Breast epithelium (tissue), 3 donors: Measurements from ENCODE around the gene CTTNBP2.

Experiments
- POLR2A ChIP-seq: fragments of 450-650 bp; IDR thresholded peaks from one replicate; pipeline ENCODE4 v1.6.1; 2016; ENCODE audit warnings: antibody characterized with exemption, mild to moderate bottlenecking, moderate library complexity
- POLR2AphosphoS5 ChIP-seq, 3 donors: sonication (generic); formaldehyde crosslinking; IDR thresholded peaks; one replicate each; pipeline ENCODE4 v1.6.1; 2017; ENCODE audit warnings: antibody characterized with exemption in 3 of 3
- TF ChIP-seq, protein P1 (sequence below), 3 donors: fragments of 450-650 bp; IDR thresholded peaks; one replicate each; pipeline ENCODE4 v1.5.1; 2016 to 2017; ENCODE audit warnings: antibody characterized with exemption in 3 of 3, mild to moderate bottlenecking in 3 of 3, moderate library complexity in 3 of 3

DNA sequence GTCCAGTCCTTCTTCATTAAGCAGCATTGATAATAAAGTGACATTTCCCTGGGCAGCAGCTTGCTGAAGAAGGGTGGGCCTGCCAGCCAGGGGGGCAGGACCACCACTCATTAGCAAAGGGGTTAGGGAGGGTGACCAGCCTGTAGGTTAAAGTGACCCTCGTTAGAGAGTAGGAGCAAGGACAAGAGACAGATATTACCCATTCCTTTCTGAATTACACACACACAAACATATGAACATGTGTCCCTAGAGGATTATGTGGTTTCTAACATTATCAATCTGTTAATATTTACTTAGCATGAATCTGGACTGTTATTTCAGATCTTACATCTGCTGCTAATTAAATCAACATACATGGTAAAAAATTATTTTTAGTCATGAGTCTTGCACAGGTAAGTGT is 88.9 kb downstream of the CTTNBP2 start:
- TF ChIP-seq POLR2A = no peak
- TF ChIP-seq POLR2AphosphoS5 (IDR thresholded peaks at IDR 0.05) = no peak
- TF ChIP-seq, protein P1, sequence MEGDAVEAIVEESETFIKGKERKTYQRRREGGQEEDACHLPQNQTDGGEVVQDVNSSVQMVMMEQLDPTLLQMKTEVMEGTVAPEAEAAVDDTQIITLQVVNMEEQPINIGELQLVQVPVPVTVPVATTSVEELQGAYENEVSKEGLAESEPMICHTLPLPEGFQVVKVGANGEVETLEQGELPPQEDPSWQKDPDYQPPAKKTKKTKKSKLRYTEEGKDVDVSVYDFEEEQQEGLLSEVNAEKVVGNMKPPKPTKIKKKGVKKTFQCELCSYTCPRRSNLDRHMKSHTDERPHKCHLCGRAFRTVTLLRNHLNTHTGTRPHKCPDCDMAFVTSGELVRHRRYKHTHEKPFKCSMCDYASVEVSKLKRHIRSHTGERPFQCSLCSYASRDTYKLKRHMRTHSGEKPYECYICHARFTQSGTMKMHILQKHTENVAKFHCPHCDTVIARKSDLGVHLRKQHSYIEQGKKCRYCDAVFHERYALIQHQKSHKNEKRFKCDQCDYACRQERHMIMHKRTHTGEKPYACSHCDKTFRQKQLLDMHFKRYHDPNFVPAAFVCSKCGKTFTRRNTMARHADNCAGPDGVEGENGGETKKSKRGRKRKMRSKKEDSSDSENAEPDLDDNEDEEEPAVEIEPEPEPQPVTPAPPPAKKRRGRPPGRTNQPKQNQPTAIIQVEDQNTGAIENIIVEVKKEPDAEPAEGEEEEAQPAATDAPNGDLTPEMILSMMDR (IDR thresholded peaks at IDR 0.05) = no peak
